Bronchial epithelial cell (primary cell): ENCODE measurements around the gene KRTAP29-1. TPM values are rescaled to one million over a fixed set of nuclear protein-coding genes. Genes with fewer than 3 reads are reported as not detected.
A peak's percentile ranks its signal among the peaks of the same experiment; 100 is the strongest.

Source experiments
- DNase-seq: peaks from one replicate; pipeline ENCODE4 v3.0.0-alpha.2; 2010; ENCODE audit warnings: low read depth
- FAIRE-seq: peaks from 2 replicates; lab custom pipeline; 2011; peaks lifted over from hg19 to GRCh38; lab: Jason Lieb, UNC
- H3K27me3 ChIP-seq: 2 replicates; pipeline ENCODE4 v1.5.1; 2011; ENCODE audit warnings: low read length; ENCODE audit not compliant: control insufficient read depth, insufficient read depth
- H3K36me3 ChIP-seq: 2 replicates; pipeline ENCODE4 v1.5.1; 2011; ENCODE audit warnings: low read length; ENCODE audit not compliant: control insufficient read depth, insufficient read depth
- H3K4me3 ChIP-seq: 2 replicates; pipeline ENCODE4 v1.5.1; 2011; ENCODE audit warnings: mild to moderate bottlenecking, low read depth, low read length, control low read depth
- CTCF ChIP-seq: IDR thresholded peaks from 2 replicates; pipeline ENCODE4 v1.5.1; 2011; ENCODE audit warnings: mild to moderate bottlenecking, moderate library complexity, low read length, control low read depth, inconsistent platforms; ENCODE audit not compliant: insufficient read depth, severe bottlenecking
- total RNA-seq: library from RNA; depleted of rRNA; stranded (reverse); fragments of >200 nt; gene quantifications from 2 replicates; pipeline ENCODE4 v1.2.1, GENCODE V29; 2014

KRTAP29-1 gene
- total RNA-seq, 1 donor from 2014 or later = not detected

DNA sequence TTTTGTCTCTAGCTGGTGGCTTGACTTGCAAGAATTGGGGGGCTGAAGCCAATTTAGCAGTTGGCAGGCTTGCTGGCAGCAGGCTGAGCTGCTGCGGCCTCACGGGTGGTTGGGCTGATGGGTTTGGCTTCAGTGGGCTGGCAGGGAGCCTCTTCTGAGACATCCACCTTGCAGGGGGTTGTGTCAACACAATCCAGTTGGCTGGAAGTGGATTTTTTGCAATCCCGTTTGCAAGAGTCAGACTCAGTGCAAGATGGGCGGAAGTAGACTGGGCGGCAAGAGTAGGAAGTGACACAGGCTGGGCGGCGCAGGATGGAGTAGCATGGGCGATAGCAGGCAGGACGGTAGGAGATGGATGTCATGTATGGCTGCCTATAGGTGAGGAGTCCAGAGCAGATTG lies 5.0 kb upstream of the KRTAP29-1 start:
- FAIRE-seq = no peak

DNA sequence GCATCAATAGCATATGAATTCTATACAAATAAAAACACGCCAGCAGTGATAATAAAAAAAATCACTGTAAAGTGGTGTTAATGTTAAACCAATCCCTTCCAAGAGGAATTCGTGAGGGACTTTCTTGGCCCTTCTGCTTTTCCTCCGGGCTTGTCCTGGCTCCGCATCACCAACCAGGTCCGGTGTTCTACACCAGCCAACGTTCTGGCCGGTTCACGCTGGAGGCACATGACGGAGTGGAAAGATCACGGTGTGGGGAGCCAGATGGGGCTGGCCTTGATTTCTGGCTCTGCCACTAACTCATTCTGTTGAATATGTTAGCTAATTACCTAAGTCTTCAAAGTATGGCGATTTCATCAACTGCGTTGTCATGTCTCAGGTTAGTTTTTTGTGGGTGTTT lies 1.4 kb upstream of the KRTAP29-1 start:
- H3K27me3 ChIP-seq = no peaks in the 10 kb centered on the region
- DNase-seq = no peak
- no peak overlapping the region for H3K4me3 ChIP-seq
- no peak for TF ChIP-seq CTCF
- no peak for FAIRE-seq
- H3K36me3 ChIP-seq = no peaks in the 10 kb centered on the region

More for the DNA sequence above, 5.0 kb upstream of the KRTAP29-1 start:
- no peak for DNase-seq
- Histone ChIP-seq H3K4me3 (no peak overlapping the region), H3K27me3 (no peaks in the 10 kb centered on the region), H3K36me3 (no peaks in the 10 kb centered on the region)
- no peak for TF ChIP-seq CTCF

GRCh38 chr17:41302981-41303380 lies 330 bp upstream of the KRTAP29-1 start:
- FAIRE-seq (peak; percentile 52), DNase-seq (no peak)
- no peaks in the 10 kb centered on the region for H3K27me3 ChIP-seq
- TF ChIP-seq CTCF = no peak
- H3K4me3 ChIP-seq = no peak overlapping the region
- no peaks in the 10 kb centered on the region for H3K36me3 ChIP-seq

GRCh38 chr17:41301204-41301790 lies 1.4 kb downstream of the KRTAP29-1 start:
- peak; percentile 87 for DNase-seq
- peak; percentile 47 for FAIRE-seq
- Histone ChIP-seq H3K4me3 (no peak overlapping the region), H3K27me3 (no peaks in the 10 kb centered on the region), H3K36me3 (no peaks in the 10 kb centered on the region)
- no peak for TF ChIP-seq CTCF

GRCh38 chr17:41298458-41299135 lies 4.1 kb downstream of the KRTAP29-1 start:
- TF ChIP-seq CTCF = no peak
- Histone ChIP-seq H3K27me3 (no peaks in the 10 kb centered on the region), H3K36me3 (no peaks in the 10 kb centered on the region), H3K4me3 (no peak overlapping the region)
- DNase-seq (no peak), FAIRE-seq (no peak)

- Histone ChIP-seq H3K36me3 (no peaks in the 10 kb centered on the region), H3K4me3 (no peak overlapping the region), H3K27me3 (no peaks in the 10 kb centered on the region)
- DNase-seq (no peak), FAIRE-seq (no peak)
- no peak for TF ChIP-seq CTCF
Measured at GRCh38 chr17:41296846-41297245, 5.8 kb downstream of the KRTAP29-1 start.
